CMK (cell line): Measurements from ENCODE around the gene ITGA6.

ENCODE experiments used
- DNase-seq: peaks from one replicate; pipeline ENCODE4 v3.0.0-alpha.2; 2010; ENCODE audit warnings: low read depth

The ITGA6 gene

DNA sequence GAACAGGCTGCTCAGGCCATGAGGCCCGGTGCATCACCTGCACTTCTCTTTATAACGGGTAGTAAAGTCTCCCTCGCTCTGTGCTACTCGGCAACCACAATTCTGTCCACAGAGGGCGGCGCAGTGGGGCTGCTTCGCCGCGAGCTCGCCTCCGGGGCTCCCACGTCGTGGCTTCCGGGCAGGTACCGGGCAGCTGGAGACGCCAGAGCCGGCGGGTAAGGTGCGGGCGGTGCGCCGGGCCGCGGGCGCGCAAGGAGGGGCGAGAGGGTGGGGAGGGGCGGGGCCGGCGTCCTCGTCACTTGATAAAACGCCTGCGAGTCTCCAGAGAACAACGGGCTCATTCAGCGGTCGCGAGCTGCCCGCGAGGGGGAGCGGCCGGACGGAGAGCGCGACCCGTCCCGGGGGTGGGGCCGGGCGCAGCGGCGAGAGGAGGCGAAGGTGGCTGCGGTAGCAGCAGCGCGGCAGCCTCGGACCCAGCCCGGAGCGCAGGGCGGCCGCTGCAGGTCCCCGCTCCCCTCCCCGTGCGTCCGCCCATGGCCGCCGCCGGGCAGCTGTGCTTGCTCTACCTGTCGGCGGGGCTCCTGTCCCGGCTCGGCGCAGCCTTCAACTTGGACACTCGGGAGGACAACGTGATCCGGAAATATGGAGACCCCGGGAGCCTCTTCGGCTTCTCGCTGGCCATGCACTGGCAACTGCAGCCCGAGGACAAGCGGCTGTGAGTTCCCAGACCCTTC lies at the start of gene ITGA6:
Gene ITGA6 (plus strand): TSS at position 331 of the 734 bp plus-strand sequence.
- DNase-seq: peak; percentile 39

DNA sequence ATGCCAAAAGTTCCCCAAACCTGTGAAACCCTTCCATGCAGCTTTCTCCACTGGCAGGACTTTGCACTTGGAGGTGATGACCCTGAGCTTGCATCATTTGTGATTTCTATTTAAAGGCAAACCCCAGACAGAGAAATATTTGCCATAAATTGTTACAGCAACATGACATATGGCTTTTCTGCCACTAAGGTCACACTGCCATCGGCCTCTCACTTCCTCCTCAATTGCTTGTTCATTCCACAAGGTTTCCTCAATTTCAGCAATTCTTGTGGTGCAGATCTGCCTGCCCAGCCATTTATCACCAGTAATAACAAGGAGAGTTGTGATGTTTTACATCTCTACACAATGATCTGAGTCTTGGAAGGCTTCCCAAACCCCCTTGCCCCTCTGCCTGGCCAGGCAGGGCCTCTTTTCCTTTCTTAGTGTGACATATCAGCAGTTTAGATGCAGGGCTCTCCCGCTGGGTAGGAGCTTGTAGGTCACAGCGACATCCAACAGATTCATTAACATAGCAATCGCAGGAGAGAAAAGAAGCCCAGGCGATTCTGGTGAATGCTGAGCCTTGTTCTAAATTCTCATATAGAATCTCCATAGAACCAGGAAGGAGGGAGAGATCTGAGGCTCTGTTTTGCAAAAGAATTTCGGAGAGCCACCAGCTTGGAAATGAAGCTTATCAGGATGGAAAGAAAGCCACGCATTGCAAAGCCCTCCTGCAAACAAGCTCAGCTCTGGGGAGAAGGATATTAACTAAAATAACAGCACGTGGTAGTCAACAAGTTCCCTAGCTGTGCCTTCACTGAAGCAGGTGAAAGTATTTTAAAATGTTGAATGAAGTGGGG lies 46.7 kb upstream of the ITGA6 start:
- no peak for DNase-seq

DNA sequence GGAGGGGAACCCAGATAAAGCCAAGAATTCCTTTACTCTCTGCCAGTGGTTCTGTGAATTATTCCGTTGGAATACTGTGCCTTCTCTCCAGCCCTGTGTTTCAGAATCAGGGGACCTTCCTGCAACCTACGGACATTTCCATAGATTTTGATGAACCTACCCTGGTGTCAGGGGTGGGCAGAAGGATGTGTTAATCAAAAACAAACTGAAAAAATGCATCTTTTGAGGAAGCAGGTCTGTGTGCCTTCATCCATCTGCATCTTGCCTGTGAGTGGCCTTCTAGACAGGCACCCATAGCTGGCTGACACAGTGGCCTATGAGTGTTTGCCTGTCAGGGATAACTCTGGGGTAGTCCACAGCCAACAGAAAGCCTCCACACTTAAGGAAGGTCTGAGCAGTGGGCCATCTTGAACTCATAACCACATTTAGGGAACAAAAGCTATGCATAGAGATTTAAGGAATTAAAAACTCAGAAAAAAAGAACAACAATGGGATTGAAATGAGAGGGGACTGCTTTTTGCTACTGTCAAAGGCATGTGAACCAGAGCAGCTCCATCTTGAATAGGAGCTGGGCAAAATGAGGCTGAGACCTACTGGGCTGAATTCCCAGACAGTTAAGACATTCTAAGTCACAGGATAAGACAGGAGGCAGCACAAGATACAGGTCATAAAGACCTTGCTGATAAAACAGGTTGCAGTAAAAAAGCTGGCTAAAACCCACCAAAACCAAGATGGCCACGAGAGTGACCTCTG lies 45.9 kb upstream of the ITGA6 start:
- no peak for DNase-seq

DNA sequence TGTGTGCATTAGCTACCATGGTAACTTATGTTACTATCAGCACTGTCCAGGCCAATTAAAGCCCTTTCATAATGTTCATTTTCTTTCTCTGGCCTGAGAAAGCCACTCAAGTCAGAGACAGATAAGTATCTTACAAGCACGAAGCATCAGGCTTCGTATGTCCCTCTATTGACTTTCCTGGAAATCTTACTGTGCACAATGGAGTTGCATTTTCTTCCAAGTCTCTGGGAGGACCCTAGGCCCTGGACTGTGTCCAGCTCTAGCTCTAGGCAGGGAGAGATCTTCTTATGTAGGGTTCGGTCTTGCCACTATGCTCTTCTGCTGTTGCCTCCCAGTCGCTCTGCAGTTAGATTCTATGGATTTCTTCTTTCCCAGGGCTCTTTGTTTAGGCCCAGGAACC lies 40.0 kb upstream of the ITGA6 start:
- DNase-seq: no peak

DNA sequence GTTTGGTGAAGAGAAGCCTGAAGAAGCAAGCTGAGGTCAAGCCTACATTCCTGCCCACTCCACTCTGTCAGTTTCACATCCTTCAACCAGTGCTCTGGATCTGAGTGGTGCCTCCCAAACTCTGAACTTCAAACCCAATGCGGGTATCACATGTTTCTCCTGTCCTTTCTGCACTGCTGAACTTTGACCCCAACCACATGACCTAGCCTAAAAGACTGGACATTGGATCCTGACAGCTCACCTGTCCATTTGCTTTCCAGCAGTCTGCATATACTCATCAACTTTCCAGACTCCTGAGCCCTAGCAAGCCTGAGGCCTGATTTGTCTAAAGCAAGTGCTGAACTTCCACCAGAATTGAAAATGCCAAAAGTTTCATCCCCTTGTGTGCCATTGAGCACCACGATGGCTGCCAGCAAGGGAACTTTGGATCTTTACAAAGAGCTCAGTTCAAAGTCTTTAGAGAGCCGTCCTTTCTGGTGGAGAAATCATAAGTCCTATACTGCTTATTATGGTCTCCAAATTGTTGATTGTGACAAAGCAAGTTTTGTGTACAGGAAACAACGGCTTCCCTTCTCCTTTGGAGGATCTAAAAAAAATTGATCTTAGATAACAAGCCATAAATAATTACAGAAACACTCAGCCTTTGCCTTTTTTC lies 37.6 kb upstream of the ITGA6 start:
- DNase-seq: no peak

DNA sequence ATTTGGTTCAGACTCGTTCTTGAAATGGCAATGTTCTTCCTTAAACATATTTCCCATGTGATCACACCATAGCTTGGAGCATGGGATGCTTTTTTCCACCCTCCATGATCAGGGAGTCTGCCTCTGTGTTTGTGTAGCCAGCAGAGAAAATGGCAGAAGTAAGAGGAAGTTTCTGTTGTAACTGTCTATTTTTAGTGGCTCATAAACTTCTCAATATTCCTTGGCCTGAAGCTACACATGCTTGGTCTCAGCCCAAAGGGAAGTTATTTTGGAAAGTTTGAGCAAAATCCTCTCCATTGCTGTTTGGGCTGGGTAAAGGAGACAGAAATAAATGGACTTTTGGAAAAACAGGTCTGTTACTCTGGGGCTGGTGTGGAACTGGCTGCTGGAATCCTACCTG lies 33.4 kb upstream of the ITGA6 start:
- DNase-seq: no peak

DNA sequence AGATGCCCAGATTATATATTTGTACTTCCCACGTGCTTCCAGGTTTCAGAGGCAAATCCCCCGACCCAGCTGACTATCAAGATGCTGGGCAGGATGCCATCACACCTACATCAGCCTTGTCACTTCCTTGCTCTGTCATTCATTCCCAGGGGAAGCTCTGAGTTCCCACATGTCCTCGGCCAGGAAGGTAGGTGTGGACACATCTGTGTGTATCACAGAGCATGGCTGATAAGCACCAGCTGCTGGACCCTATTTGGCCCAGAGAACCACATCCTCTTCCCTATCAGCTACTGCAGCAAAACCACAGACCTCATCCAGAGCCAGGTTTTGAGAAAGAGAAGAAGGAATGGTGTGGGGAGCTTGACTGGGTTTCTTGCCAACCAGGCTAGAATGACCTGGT lies 31.9 kb upstream of the ITGA6 start:
- peak; percentile 93 for DNase-seq

DNA sequence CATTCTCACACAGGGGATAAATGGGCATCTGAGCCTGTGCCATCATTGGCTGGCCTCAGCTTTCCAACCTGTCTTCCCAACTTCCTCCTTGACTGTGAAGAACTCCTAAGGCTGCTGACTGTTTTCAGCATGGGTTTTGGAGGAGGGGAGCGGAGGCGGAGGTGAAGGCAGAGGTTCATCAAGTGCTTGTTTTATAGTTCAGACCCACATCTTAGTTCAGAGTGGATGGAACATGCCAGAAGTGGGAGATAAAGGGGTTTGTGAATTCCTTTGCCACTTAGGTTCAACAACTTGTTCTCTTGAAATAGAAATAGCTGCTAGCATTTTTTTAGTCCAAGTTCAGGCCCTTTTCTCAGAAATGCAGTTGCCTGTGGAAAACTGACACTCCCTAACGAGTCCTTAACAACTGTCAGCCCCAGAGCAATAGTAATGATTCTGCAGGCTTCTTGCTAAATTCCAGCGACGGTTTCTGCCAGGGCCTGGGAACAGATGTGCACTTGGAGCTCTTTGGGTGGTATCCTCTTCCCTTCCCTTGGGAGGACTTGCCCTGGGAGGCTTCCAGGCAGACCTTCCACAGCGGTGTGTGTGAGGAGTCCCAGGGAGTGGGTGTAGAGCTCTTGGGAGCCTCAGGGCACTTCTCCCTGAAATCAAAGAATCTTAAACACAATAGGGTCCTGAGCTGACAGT lies 30.1 kb upstream of the ITGA6 start:
- DNase-seq: no peak

DNA sequence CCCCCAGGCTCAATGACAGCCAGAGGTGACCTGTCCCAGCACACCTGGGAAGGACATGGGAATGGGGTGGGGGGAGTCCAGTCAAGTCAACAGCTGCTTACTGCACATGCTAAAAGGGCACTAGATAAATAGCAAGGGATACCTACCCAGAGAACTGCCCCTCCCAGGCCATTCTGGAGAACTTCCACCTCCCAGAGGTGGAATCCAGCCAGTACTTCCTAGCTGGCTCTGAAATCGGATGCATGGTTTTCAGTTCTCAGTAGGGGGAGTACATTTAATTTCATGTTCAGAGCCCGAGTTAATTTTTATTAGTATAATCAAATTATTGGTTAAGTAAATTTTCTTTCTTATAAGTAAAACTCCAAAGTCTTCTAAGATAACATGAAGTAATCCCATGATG lies 28.9 kb upstream of the ITGA6 start:
- no peak for DNase-seq

DNA sequence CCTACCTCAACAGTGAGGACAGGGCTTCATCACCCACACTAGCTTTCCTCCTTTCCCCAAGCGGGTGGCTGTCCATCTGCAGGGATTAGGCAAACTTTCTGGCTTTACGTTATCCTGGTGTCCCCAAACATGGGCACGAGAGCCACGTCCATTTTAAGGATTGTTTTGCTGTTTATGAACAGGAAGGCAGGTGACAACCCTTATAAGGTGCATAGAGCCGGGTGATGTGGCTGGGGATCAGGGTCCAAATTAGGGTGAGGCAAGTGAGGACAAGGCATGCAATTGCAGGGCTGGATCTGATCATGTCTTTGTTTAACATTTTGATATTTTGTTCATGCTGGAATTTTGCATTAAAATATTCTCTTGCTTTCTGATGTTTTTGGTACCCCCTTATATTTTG lies 27.6 kb upstream of the ITGA6 start:
- DNase-seq: no peak

DNA sequence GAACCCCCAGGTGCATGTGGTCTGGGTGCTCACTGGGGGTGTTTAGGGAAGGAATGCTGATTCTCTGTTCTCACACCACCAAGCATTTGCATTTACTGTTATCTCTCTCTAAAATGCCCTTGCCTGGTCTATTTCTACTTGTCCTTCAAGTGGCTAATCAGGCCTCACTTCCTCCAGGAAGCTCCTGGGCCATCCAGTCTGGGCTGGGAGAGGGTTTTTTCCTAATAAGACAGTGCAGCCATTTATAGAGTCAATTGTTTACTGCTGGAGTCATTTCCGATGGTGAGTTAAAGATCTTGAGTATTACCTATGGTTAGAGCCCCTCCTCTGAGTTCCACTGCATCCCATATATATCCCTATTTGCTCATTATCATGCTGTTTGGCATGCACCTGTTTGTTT lies 25.2 kb upstream of the ITGA6 start:
- DNase-seq: no peak

DNA sequence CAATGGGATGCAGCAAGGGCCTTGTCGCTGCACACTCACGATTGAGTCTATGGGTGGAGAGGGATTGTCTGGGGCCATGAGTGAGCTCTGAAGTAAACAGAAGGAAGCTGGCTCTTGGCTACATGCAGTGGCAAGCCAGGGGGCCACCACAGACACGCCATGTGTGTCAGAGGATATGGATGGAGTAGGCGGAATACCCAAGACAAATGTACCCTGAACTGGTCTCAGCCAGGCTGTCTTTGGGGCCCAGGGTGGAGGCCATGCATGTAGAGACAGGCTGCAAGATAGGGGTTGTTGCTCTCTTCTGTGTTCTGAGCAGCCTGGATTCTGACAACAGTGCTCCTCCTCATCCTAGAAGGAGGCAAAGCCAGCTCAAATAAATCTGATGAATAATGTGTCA lies 24.0 kb upstream of the ITGA6 start:
- DNase-seq: no peak

DNA sequence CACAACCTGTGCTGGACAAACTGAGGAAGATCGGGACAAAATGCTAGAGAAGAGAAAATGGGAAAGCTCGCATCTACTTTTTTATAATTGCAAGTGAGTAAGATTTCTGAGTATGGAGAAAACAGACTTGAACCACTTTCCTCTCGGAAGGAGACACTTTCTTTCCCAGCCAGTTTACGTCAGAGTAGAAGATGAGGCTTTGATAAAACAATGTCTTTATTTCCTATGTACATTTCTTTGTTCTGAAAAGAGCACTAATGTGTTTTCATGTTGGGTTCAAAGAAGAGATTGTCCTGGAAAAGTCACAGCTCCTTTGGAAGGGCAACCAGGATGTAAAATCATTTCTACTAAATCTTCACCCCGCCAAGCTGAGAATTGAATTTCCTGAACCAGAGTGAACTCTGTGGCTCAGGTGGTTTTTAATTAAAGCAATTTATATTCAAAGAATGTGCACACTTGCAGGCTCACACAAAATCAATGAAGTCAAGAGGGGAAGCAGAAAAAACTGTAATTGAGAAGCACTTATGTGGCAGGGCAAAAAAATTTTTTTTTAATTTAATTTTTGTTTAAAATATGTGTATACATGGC lies 23.4 kb upstream of the ITGA6 start:
- no peak for DNase-seq

DNA sequence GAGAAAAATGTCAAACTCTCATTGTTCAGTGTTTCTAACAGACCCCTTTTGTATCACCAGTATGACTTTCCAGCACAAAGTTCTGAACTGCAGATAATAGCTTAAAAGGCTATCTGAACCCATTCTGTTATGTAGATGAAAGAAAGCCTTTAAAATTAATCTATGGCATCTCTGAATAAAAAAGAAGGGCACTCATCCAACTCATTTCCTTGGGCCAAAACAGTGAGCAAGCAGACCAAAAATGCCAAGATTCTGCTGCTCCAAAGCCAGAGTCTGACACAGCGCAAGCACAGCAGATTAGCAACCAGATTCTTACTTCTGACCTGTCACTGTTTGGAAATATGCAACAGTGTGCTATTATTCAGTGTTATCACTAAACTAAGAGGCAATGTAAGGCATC lies 22.6 kb upstream of the ITGA6 start:
- DNase-seq: no peak

DNA sequence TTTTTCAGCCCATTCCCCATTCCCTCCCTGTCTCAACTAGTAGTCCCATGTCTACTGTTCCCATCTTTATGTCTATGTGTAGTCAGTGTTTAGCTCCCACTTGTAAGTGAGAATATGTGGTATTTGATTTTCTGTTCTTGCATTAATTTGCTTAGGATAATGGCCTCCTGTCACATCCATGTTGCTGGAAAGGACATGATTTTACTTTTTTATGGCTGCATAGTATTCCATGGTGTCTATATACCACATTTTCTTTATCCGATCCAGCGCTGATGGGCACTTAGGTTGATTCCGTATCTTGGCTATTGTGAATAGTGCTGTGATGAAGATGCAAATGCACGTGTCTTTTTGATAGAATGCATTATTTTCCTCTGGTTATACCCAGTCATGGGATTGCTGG lies 21.7 kb upstream of the ITGA6 start:
- no peak for DNase-seq

DNA sequence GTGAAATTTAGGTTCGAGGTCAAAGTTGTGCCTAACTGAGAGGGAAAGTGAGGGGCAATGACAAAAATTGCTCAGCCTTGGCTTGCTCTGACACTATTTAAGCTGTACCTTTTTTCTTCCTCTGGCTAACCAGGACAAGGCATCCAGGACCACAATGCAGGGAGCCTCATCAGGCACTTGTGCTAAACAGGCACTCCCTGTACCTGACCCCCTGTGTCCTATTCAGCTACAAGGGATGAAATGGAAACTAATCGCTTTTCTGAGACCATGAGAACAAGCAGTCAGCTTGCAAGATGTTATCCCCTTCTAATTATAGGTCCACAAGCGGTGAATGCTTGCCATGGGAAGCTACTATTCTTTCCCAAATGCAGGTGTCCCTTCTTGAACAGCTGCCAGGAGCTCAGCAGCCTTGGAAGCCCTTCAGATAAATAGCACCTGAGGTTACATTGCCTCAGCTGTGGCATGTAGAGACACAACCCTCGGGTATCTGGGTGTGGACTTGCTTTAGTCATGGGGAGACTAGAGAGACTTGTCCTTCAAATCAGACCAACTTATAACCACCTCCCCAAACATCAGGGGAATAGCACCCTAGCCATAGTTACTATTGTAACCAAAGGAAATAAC lies 19.1 kb upstream of the ITGA6 start:
- DNase-seq: no peak

DNA sequence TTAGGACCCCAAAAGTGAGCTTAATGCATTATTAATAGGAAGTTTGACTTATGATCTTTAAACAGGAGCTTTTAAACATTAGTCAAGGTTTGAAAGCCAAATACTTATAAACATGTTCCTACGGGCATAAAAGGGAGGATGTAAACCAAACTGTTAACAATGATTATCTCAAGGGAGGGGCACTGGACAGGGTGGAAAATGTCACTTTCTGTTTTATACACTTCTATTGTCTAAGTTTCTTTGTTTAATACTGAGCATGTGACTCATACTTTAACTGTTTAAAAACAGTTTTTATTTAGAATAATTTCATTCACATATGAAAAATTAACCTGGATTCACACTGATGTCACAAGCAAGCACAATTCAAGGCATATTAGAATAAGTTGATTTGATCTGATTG lies 18.3 kb upstream of the ITGA6 start:
- no peak for DNase-seq

DNA sequence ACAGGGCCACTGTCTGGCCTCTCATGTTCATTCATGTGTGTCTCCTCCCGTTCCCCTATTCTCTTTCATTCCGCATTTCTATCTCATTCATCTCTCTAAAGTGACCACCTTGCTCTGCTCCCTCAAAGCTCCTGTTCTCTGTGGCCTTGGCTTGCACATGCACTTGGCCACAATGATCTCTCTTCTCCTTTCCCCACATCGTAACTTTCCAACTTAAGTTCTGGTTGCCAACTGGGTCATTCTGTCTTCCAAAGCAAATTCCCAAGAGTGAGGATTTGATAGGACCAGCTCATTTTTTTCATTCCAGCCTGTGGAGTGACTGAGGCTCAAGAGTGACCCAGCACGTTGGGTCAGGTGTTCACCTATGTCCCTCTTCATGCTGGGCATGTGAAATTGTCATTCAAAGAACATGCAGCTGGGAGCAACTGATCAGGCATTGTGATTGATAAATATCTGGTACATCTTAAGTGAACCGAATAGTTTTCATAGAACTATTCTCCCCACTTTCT lies 14.3 kb upstream of the ITGA6 start:
- no peak for DNase-seq

DNA sequence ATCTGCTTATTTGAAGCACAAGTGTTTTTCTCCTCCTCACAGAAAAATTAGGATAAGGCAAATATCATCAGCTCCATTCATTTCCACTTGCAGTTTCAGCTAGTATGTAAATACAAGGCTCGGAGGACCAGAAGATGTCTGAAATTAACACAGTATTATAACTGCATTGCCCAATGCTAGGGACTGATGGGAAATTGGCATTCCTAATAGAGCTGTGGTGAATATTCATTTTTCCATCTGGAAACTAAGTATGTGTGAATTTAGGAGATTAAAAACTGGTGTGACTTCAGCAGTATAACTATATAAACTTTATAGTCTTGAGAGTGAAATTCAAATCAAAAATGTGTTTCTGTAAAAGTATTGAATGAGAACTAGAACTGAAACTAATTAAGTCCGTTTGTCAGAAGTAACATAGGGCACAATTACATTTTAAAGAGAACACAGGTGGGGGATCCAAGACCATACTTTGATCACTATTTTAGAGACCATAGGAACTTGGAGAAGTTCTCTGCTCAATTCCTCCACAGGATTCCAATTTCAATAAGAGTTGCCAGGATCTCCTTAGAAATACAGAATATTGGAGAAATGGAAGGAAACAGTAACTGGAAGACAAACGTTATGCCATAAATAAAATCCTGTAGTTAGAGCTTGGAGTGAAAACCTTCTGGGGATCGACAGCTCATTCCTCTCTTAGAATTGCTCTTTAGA lies 12.1 kb upstream of the ITGA6 start:
- DNase-seq: no peak

DNA sequence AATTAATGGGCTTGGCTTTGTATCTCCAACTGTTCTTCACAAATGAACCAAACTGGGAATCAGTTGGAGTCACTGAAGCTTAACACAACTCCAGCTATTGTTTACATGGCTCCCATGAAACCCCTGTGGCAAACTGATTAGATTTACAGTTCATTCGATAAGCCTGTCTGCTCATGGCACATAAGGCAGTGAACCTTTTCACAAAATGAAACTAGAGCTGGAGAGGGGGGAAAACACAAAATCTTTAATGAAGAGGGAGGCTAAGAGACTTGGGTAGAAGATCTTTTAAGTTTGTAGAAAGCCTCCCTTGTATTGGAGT lies 11.6 kb upstream of the ITGA6 start:
- DNase-seq: no peak
